Keratinocyte (primary cell): ENCODE results near the gene SLC22A9. TPM values are rescaled to one million over a fixed set of nuclear protein-coding genes. Genes with fewer than 3 reads are reported as not detected.

Experiments
- DNase-seq: peaks from one replicate; pipeline ENCODE4 v3.0.0-alpha.2; 2011; ENCODE audit warnings: low read depth, missing footprints, low spot score
- FAIRE-seq: peaks from 2 replicates; lab custom pipeline; 2011; peaks lifted over from hg19 to GRCh38; lab: Jason Lieb, UNC
- H2AFZ ChIP-seq: 2 replicates; pipeline ENCODE4 v1.6.0; 2012; ENCODE audit warnings: low read length, control low read depth, inconsistent platforms; ENCODE audit not compliant: control insufficient read depth
- H3K27ac ChIP-seq: 2 replicates; pipeline ENCODE4 v1.5.1; 2011; ENCODE audit warnings: low read length; ENCODE audit not compliant: control insufficient read depth, insufficient read depth
- H3K27me3 ChIP-seq: 3 replicates; pipeline ENCODE4 v1.6.0; 2011; ENCODE audit warnings: low read length; ENCODE audit not compliant: control insufficient read depth, insufficient read depth; ENCODE audit errors: extremely low read depth
- H3K36me3 ChIP-seq, 2 experiments: 2 replicates in 1 of 2; 3 replicates in 1 of 2; pipeline ENCODE4 v1.5.1; 2011; ENCODE audit warnings: low read length in 2 of 2, mild to moderate bottlenecking in 1 of 2; ENCODE audit not compliant: control insufficient read depth in 2 of 2, insufficient read depth in 2 of 2; ENCODE audit errors: extremely low read depth in 1 of 2
- H3K4me1 ChIP-seq: 3 replicates; pipeline ENCODE4 v1.5.1; 2011; ENCODE audit warnings: low read length; ENCODE audit not compliant: control insufficient read depth, insufficient read depth; ENCODE audit errors: extremely low read depth
- H3K4me2 ChIP-seq: 3 replicates; pipeline ENCODE4 v1.6.0; 2011; ENCODE audit warnings: low read depth, low read length; ENCODE audit not compliant: control insufficient read depth, insufficient read depth; ENCODE audit errors: extremely low read depth
- H3K4me3 ChIP-seq, 3 experiments: fragments of 200-600 bp in 1 of 3; sonication (generic) in 1 of 3; 2 replicates in 2 of 3; 3 replicates in 1 of 3; pipeline ENCODE4 v1.5.1; 2011 to 2016; ENCODE audit warnings: low read length in 3 of 3, mild to moderate bottlenecking in 3 of 3, control low read depth in 2 of 3, inconsistent platforms in 1 of 3, low read depth in 1 of 3, mixed read lengths in 1 of 3, mixed run types in 1 of 3, moderate library complexity in 1 of 3; ENCODE audit not compliant: control insufficient read depth in 2 of 3, insufficient read depth in 2 of 3; ENCODE audit errors: extremely low read depth in 1 of 3
- H3K79me2 ChIP-seq: 2 replicates; pipeline ENCODE4 v1.6.0; 2012; ENCODE audit warnings: low read length; ENCODE audit not compliant: control insufficient read depth, insufficient read depth
- H3K9ac ChIP-seq: 3 replicates; pipeline ENCODE4 v1.6.0; 2011; ENCODE audit warnings: low read length; ENCODE audit not compliant: control insufficient read depth, insufficient read depth; ENCODE audit errors: extremely low read depth
- H3K9me1 ChIP-seq: 3 replicates; pipeline ENCODE4 v1.6.0; 2011; ENCODE audit warnings: low read length; ENCODE audit not compliant: control insufficient read depth, insufficient read depth; ENCODE audit errors: extremely low read depth
- H3K9me3 ChIP-seq: 2 replicates; pipeline ENCODE4 v1.5.1; 2012; ENCODE audit warnings: low read depth, low read length; ENCODE audit not compliant: control insufficient read depth
- H4K20me1 ChIP-seq: 3 replicates; pipeline ENCODE4 v1.6.0; 2011; ENCODE audit warnings: low read length; ENCODE audit not compliant: control insufficient read depth, insufficient read depth; ENCODE audit errors: extremely low read depth
- EZH2 ChIP-seq: IDR thresholded peaks from one replicate; pipeline ENCODE4 v1.6.1; 2012; ENCODE audit warnings: inconsistent platforms, mild to moderate bottlenecking, low read length, moderate library complexity
- dilution Hi-C: fragments of 300-500 bp; cut with MboI; formaldehyde crosslinking; loops from one replicate; pipeline ENCODE4 v1.7.0; 2020; ENCODE audit warnings: low sequenced_read_pairs; ENCODE audit not compliant: extremely low pct_ligation_motif_present
- polyA plus RNA-seq, 5 experiments: library from polyadenylated mRNA; depleted of rRNA in 3 of 5; stranded (reverse) in 3 of 5; stranded (forward) in 1 of 5; unstranded in 1 of 5; fragments of >200 nt; gene quantifications; 1 replicate in 1 of 5; 2 replicates in 3 of 5; 3 replicates in 1 of 5; pipeline versions ENCODE4 v1.2.1 to v1.2.3, GENCODE V29; 2011 to 2012; ENCODE audit warnings: missing spikeins in 2 of 5, low read depth in 1 of 5, low replicate concordance in 1 of 5
- TF ChIP-seq, protein P1 (sequence below), 3 experiments: IDR thresholded peaks in 1 of 3; conservative IDR thresholded peaks in 1 of 3; optimal IDR thresholded peaks in 1 of 3; 2 replicates in 2 of 3; 3 replicates in 1 of 3; pipeline versions ENCODE3 to v1.5.1; 2011; ENCODE audit warnings: low read length in 3 of 3, mild to moderate bottlenecking in 3 of 3, moderate library complexity in 2 of 3, control low read depth in 1 of 3, inconsistent platforms in 1 of 3; ENCODE audit not compliant: insufficient read depth in 2 of 3; ENCODE audit errors: extremely low read depth in 1 of 3

The SLC22A9 gene
- polyA plus RNA-seq, 1 donor (not counting 4 experiments of a cell fraction or from before 2014, with no cell fraction given), result not detected

DNA sequence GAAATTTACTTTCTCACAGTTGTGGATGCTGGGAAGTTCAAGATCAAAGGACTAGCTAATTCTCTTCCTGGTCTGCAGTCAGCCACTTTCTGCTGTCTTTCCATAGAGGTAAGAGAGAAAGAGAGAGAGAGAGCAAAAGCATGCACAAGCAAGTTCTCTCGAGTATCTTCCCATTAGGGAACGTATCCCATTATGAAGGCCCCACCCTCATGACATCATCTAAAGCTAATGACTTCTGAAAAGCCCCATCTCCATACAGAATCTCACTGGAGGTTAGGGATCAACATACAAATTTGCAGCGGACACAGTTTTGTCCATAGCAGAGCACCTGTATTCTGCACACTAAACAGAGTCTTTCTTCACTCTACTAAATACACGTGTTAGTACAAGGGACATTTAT is 17.4 kb upstream of the SLC22A9 start:
- Histone ChIP-seq H2AFZ (no peak overlapping the region), H4K20me1 (no peaks in the 10 kb centered on the region), H3K4me2 (no peak overlapping the region), H3K79me2 (no peaks in the 10 kb centered on the region), H3K9me1 (no peaks in the 10 kb centered on the region), H3K4me1 (no peaks in the 10 kb centered on the region), H3K9me3 (no peaks in the 10 kb centered on the region), H3K36me3 (no peaks in the 10 kb centered on the region), H3K9ac (no peak overlapping the region), H3K4me3 (no peak overlapping the region), H3K27ac (no peak overlapping the region), H3K27me3 (no peaks in the 10 kb centered on the region)
- TF ChIP-seq, protein P1, sequence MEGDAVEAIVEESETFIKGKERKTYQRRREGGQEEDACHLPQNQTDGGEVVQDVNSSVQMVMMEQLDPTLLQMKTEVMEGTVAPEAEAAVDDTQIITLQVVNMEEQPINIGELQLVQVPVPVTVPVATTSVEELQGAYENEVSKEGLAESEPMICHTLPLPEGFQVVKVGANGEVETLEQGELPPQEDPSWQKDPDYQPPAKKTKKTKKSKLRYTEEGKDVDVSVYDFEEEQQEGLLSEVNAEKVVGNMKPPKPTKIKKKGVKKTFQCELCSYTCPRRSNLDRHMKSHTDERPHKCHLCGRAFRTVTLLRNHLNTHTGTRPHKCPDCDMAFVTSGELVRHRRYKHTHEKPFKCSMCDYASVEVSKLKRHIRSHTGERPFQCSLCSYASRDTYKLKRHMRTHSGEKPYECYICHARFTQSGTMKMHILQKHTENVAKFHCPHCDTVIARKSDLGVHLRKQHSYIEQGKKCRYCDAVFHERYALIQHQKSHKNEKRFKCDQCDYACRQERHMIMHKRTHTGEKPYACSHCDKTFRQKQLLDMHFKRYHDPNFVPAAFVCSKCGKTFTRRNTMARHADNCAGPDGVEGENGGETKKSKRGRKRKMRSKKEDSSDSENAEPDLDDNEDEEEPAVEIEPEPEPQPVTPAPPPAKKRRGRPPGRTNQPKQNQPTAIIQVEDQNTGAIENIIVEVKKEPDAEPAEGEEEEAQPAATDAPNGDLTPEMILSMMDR (optimal IDR thresholded peaks at IDR 0.05 in 1 of 3, IDR thresholded peaks at IDR 0.05 in 1 of 3, conservative IDR thresholded peaks at IDR 0.05 in 1 of 3; ENCODE audit: extremely low read depth in 1 of 3, insufficient read depth in 2 of 3, low read length in 3 of 3), result no peak
- no peak for TF ChIP-seq EZH2
- dilution Hi-C loops, result no loop called here
- DNase-seq, result no peak
- no peak for FAIRE-seq

DNA sequence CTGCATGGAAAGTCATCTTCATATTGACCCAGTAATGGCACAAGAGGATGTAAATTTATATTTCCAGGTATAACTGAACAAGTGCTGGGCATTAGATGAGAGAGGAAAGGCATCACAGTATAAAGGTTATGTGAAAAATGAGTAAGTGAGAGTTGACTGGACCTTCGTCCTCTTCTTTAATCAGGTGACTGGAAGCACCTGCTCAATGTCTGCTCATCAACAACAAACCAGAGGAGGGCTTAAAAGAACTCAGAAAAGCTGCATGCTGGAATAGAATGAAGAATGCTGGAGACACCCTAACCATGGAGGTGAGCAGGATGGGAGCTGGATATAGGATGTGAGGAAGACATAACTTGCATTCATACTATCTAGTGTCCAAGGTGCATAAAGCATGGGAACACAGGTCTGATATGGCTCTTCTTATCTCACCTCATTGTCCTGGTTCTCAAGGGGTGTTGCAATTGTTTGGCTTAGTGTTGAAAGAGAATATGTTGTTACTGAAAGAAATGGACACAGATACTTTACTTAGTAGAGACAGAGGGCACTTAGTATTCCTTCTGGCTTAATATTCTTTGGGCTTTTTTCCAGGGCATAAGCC is 7.3 kb upstream of the SLC22A9 start:
- no peak for TF ChIP-seq EZH2
- TF ChIP-seq, protein P1 (optimal IDR thresholded peaks at IDR 0.05 in 1 of 3, IDR thresholded peaks at IDR 0.05 in 1 of 3, conservative IDR thresholded peaks at IDR 0.05 in 1 of 3; ENCODE audit: extremely low read depth in 1 of 3, insufficient read depth in 2 of 3, low read length in 3 of 3), result no peak
- Histone ChIP-seq H3K27ac (no peak overlapping the region), H3K79me2 (no peaks in the 10 kb centered on the region), H3K9me3 (no peaks in the 10 kb centered on the region), H3K36me3 (no peaks in the 10 kb centered on the region), H3K4me1 (no peaks in the 10 kb centered on the region), H3K4me3 (no peak overlapping the region), H3K27me3 (no peaks in the 10 kb centered on the region), H2AFZ (no peak overlapping the region), H3K9me1 (no peaks in the 10 kb centered on the region), H3K9ac (no peak overlapping the region), H3K4me2 (no peak overlapping the region), H4K20me1 (no peaks in the 10 kb centered on the region)
- FAIRE-seq (no peak), DNase-seq (no peak)
- dilution Hi-C loops, result no loop called here
